HG03135 (cell line): ENCODE data around the gene GALNT3.
A peak's percentile ranks its signal among the peaks of the same experiment; 100 is the strongest.

Experiments used
- ATAC-seq: cut with Tn5 transposase; IDR thresholded peaks from one replicate; pipeline ENCODE4 v1.9.1; 2021; ENCODE audit warnings: mild to moderate bottlenecking, moderate library complexity; ENCODE audit not compliant: unreplicated experiment

The GALNT3 gene

GRCh38 chr2:165746501-165746900 lies 47.5 kb downstream of the GALNT3 start:
- no peak for ATAC-seq

- no peak for ATAC-seq
Measured at GRCh38 chr2:165745916-165746315, 48.1 kb downstream of the GALNT3 start.

DNA sequence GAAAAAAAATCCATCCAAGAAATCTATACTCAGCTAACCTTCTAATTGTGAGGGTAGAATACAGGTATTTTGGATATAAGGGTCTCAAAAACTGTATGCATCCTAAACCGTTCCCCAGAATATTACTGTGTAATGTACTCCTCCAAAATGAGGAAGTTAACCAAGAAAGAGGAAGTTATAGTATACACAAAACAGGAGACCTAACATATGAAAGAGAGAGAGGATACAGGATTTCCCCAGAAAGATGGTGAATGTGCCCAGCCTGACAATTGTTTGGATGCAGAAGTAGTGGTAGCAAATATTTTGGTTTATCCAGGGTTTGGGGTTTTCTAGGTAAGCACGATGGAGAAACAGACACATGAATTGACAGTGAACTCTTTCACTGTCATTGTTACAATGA lies 50.6 kb downstream of the GALNT3 start:
- ATAC-seq: peak; percentile 97

- no peak for ATAC-seq
Measured at GRCh38 chr2:165725421-165725820, 68.6 kb downstream of the GALNT3 start.

GRCh38 chr2:165720511-165720910 lies 73.5 kb downstream of the GALNT3 start:
- no peak for ATAC-seq

DNA sequence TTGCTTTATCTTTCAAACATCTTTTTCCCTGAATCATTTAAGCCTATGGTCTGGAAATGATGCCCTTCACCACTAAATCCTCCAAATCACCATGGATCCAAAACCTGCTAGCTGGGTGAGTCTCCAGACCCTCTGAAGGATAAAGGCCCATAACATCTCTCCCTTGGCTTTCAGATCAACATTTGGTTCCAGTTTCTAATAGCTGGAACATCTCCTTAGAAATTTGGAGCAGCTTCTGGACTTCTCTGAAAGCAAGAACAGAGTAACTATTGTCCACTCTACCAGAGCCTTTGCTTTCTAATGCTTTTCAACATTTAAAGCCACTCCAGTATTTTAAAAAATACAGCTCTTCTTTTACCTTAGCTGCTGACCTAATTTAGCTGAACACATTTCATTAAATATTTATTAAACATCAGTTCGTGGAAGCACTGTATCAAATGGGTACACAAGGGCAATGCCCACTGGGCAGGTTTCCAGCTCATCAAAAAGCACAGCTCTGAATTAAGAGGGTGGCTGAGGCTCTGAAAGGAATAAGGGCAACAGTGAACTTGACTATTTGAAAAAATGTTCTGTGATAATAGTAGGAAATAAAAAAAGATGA lies 75.3 kb downstream of the GALNT3 start:
- ATAC-seq: no peak

- no peak for ATAC-seq
Measured at GRCh38 chr2:165716091-165716490, 78.0 kb downstream of the GALNT3 start.

GRCh38 chr2:165706960-165707487 lies 87.0 kb downstream of the GALNT3 start:
- ATAC-seq: no peak

DNA sequence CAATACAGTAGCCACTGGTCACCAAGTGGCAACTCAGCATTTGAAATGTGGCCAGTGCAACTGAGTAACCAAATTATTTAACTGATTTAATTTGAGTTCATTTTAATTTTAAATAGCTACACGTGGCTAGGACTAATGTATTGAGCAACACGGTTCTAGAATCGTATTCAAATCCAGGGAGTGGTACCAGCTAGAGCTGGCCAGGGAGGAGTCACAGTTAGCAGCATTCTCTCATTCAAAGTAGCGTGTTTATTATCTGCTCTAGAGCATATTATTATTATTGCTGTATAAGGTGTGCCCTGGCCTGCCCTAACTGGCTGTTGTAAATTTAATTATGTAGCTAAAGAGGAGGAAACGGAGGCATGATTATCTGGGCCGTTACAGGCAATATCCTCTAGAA lies 92.9 kb downstream of the GALNT3 start:
- ATAC-seq: no peak

GRCh38 chr2:165700531-165700930 lies 93.5 kb downstream of the GALNT3 start:
- no peak for ATAC-seq

DNA sequence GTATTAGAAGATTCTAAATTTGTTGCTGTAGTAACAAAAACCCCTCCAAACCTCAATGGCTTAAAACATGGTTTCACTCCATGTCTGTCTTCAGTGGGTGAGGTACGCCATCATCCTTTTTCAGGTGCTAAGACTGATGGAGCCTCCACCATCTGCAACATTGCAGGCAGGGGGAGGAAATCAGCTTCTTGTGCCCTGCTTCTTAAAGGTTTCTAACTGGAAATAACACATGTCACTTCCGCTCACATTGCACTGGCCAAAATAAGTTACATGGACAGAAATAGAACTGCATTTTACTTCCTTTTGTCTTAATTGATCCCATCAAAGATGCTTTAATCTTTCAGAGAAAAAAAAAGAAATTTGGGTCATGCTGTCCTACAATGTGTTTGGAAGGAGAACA lies 94.1 kb downstream of the GALNT3 start:
- no peak for ATAC-seq

GRCh38 chr2:165698444-165698884 lies 95.6 kb downstream of the GALNT3 start:
- peak; percentile 84 for ATAC-seq

GRCh38 chr2:165697748-165698443 lies 96.2 kb downstream of the GALNT3 start:
- no peak for ATAC-seq
